K562 (cell line): ENCODE results near the gene MKRN1. TPM values are rescaled to one million over a fixed set of nuclear protein-coding genes. Genes with fewer than 3 reads are reported as not detected.

ENCODE experiments used
- ASH1L ChIP-seq: fragments of 450-650 bp; IDR thresholded peaks from 2 replicates; pipeline ENCODE4 v1.6.1; 2018; ENCODE audit warnings: borderline replicate concordance, mild to moderate bottlenecking, low read depth; ENCODE audit not compliant: partially characterized antibody
- BRD9 ChIP-seq: fragments of 450-650 bp; IDR thresholded peaks from 2 replicates; pipeline ENCODE4 v1.6.1; 2018; ENCODE audit warnings: low read depth; ENCODE audit not compliant: partially characterized antibody
- C11orf30 ChIP-seq: fragments of 450-650 bp; IDR thresholded peaks from 2 replicates; pipeline ENCODE4 v1.6.1; 2016; ENCODE audit warnings: low read depth, mild to moderate bottlenecking
- CBX8 ChIP-seq: fragments of 200-600 bp; sonication (generic); IDR thresholded peaks from 2 replicates; pipeline ENCODE4 v1.6.1; 2012; ENCODE audit warnings: borderline replicate concordance, mixed run types, low read depth, mild to moderate bottlenecking, moderate library complexity, mixed read lengths, low read length, control low read depth, inconsistent platforms; ENCODE audit not compliant: poor library complexity, severe bottlenecking; ENCODE audit errors: extremely low read depth
- E2F1 ChIP-seq: sonication (generic); formaldehyde crosslinking; IDR thresholded peaks from 2 replicates; pipeline ENCODE4 v1.8.1; 2023; ENCODE audit warnings: mild to moderate bottlenecking, missing genetic modification reagents, moderate library complexity
- FOXP4 ChIP-seq: sonication (generic); formaldehyde crosslinking; IDR thresholded peaks from 2 replicates; pipeline ENCODE4 v1.8.0; 2022; ENCODE audit warnings: mild to moderate bottlenecking, missing genetic modification reagents, borderline replicate concordance
- GTF2E2 ChIP-seq: fragments of 200-800 bp; sonication (Bioruptor generic); IDR thresholded peaks from 2 replicates; pipeline ENCODE4 v1.6.1; 2016; ENCODE audit warnings: missing genetic modification characterization, missing compliant biosample characterization
- HNRNPUL1 ChIP-seq: fragments of 200-400 bp; formaldehyde crosslinking; IDR thresholded peaks from 2 replicates; pipeline ENCODE4 v1.6.1; 2017; ENCODE audit warnings: low read length
- KLF16 ChIP-seq: IDR thresholded peaks from 2 replicates; pipeline ENCODE4 v1.6.1; 2016; ENCODE audit warnings: antibody characterized with exemption
- NBN ChIP-seq: fragments of 450-650 bp; IDR thresholded peaks from 2 replicates; pipeline ENCODE4 v1.6.1; 2016; ENCODE audit warnings: low read depth, mild to moderate bottlenecking
- PHB2 ChIP-seq: fragments of 450-650 bp; IDR thresholded peaks from 2 replicates; pipeline ENCODE4 v1.6.1; 2017; ENCODE audit warnings: low read depth
- POLR2B ChIP-seq: fragments of 450-650 bp; IDR thresholded peaks from 2 replicates; pipeline ENCODE4 v1.6.1; 2018; ENCODE audit warnings: low read depth; ENCODE audit not compliant: partially characterized antibody
- POLR3G ChIP-seq: IDR thresholded peaks from 2 replicates; pipeline ENCODE4 v1.6.1; 2011; ENCODE audit not compliant: insufficient read length, insufficient replicate concordance; ENCODE audit errors: extremely low read depth
- RBM39 ChIP-seq: fragments of 200-400 bp; formaldehyde crosslinking; optimal IDR thresholded peaks from 2 replicates; pipeline ENCODE3; 2018; ENCODE audit warnings: low read depth, low read length
- RCOR1 ChIP-seq, 2 experiments: IDR thresholded peaks; 2 replicates each; pipeline ENCODE4 v1.6.1; 2012; ENCODE audit warnings: low read depth in 2 of 2, low read length in 2 of 2, borderline replicate concordance in 1 of 2, improper control_type of control experiment in 1 of 2
- SNAPC5 ChIP-seq: fragments of 250-450 bp; sonication (Bioruptor Pico); IDR thresholded peaks from 2 replicates; pipeline ENCODE4 v1.8.0; 2021; ENCODE audit warnings: moderate library complexity, mild to moderate bottlenecking, inconsistent platforms
- SNIP1 ChIP-seq: fragments of 450-650 bp; IDR thresholded peaks from 2 replicates; pipeline ENCODE4 v1.7.1; 2017; ENCODE audit warnings: low read depth, mild to moderate bottlenecking
- THAP7 ChIP-seq: fragments of 250-450 bp; sonication (Bioruptor Pico); IDR thresholded peaks from 2 replicates; pipeline ENCODE4 v1.5.0; 2021
- ZBED1 ChIP-seq: IDR thresholded peaks from 2 replicates; pipeline ENCODE4 v1.6.1; 2014
- ZBTB43 ChIP-seq: sonication (generic); formaldehyde crosslinking; IDR thresholded peaks from 2 replicates; pipeline ENCODE4 v1.8.0; 2023; ENCODE audit warnings: mild to moderate bottlenecking, missing genetic modification reagents
- ZBTB8A ChIP-seq: fragments of 450-650 bp; IDR thresholded peaks from 2 replicates; pipeline ENCODE4 v1.6.1; 2018; ENCODE audit warnings: mild to moderate bottlenecking, moderate library complexity; ENCODE audit not compliant: partially characterized antibody
- ZNF24 ChIP-seq: fragments of 450-650 bp; IDR thresholded peaks from 2 replicates; pipeline ENCODE4 v1.6.1; 2016
- ZNF277 ChIP-seq: fragments of 250-450 bp; sonication (Bioruptor Pico); IDR thresholded peaks from 2 replicates; pipeline ENCODE4 v1.8.0; 2022; ENCODE audit warnings: inconsistent platforms, mild to moderate bottlenecking, moderate library complexity, borderline replicate concordance
- ZNF75A ChIP-seq: fragments of 450-650 bp; formaldehyde crosslinking; IDR thresholded peaks from 2 replicates; pipeline ENCODE4 v1.4.0; 2020; ENCODE audit warnings: mild to moderate bottlenecking
- polyA plus RNA-seq, 8 experiments: library from polyadenylated mRNA; depleted of rRNA in 4 of 8; stranded (reverse) in 5 of 8; unstranded in 3 of 8; fragments of >200 nt; fragmentation: Nextera tagmentation in 2 of 8; fragmentation: Illumina TruSeq in 1 of 8; extraction: Ambion mirVana in 2 of 8; extraction: Trizol in 1 of 8; gene quantifications; 2 replicates each; pipeline versions ENCODE4 v1.2.1 to v1.2.3, GENCODE V29; 2011 to 2014; ENCODE audit warnings: inconsistent platforms in 1 of 8, missing spikeins in 1 of 8
- total RNA-seq, 7 experiments: library from RNA; depleted of rRNA in 6 of 7; stranded (reverse); fragments of >200 nt in 6 of 7; fragmentation: Illumina TruSeq in 2 of 7; extraction: Trizol in 2 of 7; gene quantifications; 2 replicates each; pipeline versions ENCODE4 v1.2.1 to v1.2.3, GENCODE V29; 2011 to 2021; ENCODE audit warnings: low replicate concordance in 1 of 7

Gene MKRN1
- total and polyA plus RNA-seq, 9 of the 15 experiments (the other 6 are each of a cell fraction or from before 2014, with no cell fraction given): 30.5 to 90.3 (median 76.0) TPM

GRCh38 chr7:140495514-140496097 is 16.3 kb upstream of the MKRN1 start (continued):
- no peak for TF ChIP-seq ZBTB43 (CRISPR knock-in tag)
- TF ChIP-seq PHB2: no peak
- TF ChIP-seq C11orf30: peak; percentile 34; the same call in 1 of the 2 replicates
- TF ChIP-seq GTF2E2: no peak
- no peak for TF ChIP-seq CBX8
- no peak for TF ChIP-seq ZBTB8A
- no peak for TF ChIP-seq POLR3G
- peak in 1 of 2 experiments; percentile 80; a peak in 2 of 4 replicates for TF ChIP-seq RCOR1 (IDR thresholded peaks at IDR 0.05; ENCODE audit: borderline replicate concordance in 1 of 2, low read depth in 2 of 2, low read length in 2 of 2)
- no peak for TF ChIP-seq BRD9
- no peak for TF ChIP-seq E2F1 (CRISPR knock-in tag)
- no peak for TF ChIP-seq ZBED1
- TF ChIP-seq RBM39: no peak
- TF ChIP-seq ASH1L: no peak
- no peak for TF ChIP-seq THAP7 (CRISPR knock-in tag)
- TF ChIP-seq ZNF75A: no peak
- no peak for TF ChIP-seq NBN
- TF ChIP-seq POLR2B: no peak
- TF ChIP-seq SNIP1: no peak
- no peak for TF ChIP-seq HNRNPUL1
- no peak for TF ChIP-seq ZNF24
- no peak for TF ChIP-seq ZNF277 (CRISPR knock-in tag)
- no peak for TF ChIP-seq SNAPC5
- TF ChIP-seq FOXP4 (CRISPR knock-in tag): no peak
- TF ChIP-seq KLF16: no peak
